Ishikawa (cell line): ENCODE measurements around the gene AEN.

ENCODE experiments used
- CEBPB ChIP-seq: IDR thresholded peaks from 2 replicates; pipeline ENCODE4 v1.6.1; 2012
- CREB1 ChIP-seq: IDR thresholded peaks from 2 replicates; pipeline ENCODE4 v1.6.1; 2012; ENCODE audit warnings: low read depth
- EGR1 ChIP-seq: IDR thresholded peaks from 2 replicates; pipeline ENCODE4 v1.6.1; 2012
- EP300 ChIP-seq: IDR thresholded peaks from 2 replicates; pipeline ENCODE4 v1.6.1; 2012; ENCODE audit warnings: borderline replicate concordance
- FOXM1 ChIP-seq: IDR thresholded peaks from 2 replicates; pipeline ENCODE4 v1.6.1; 2012; ENCODE audit warnings: low read depth, borderline replicate concordance
- NFIC ChIP-seq: IDR thresholded peaks from 2 replicates; pipeline ENCODE4 v1.6.1; 2012
- RAD21 ChIP-seq: IDR thresholded peaks from 2 replicates; pipeline ENCODE4 v1.6.1; 2012; ENCODE audit warnings: low read depth
- TAF1 ChIP-seq: IDR thresholded peaks from 2 replicates; pipeline ENCODE4 v1.6.1; 2012; ENCODE audit warnings: low read depth, mild to moderate bottlenecking
- TCF12 ChIP-seq: IDR thresholded peaks from 2 replicates; pipeline ENCODE4 v1.6.1; 2012; ENCODE audit warnings: low read depth
- TEAD4 ChIP-seq: IDR thresholded peaks from 2 replicates; pipeline ENCODE4 v1.6.1; 2012
- YY1 ChIP-seq: IDR thresholded peaks from 2 replicates; pipeline ENCODE4 v1.6.1; 2012; ENCODE audit warnings: low read depth
- ZBTB7A ChIP-seq: IDR thresholded peaks from 2 replicates; pipeline ENCODE4 v1.6.1; 2012; ENCODE audit warnings: low read depth
- TF ChIP-seq, protein P1 (sequence below): IDR thresholded peaks from 2 replicates; pipeline ENCODE4 v1.6.1; 2012
- TF ChIP-seq, protein P2 (sequence below): IDR thresholded peaks from 2 replicates; pipeline ENCODE4 v1.6.1; 2012
- TF ChIP-seq, protein P3 (sequence below): IDR thresholded peaks from 2 replicates; pipeline ENCODE4 v1.6.1; 2012; ENCODE audit warnings: low read depth, mild to moderate bottlenecking

AEN gene

DNA sequence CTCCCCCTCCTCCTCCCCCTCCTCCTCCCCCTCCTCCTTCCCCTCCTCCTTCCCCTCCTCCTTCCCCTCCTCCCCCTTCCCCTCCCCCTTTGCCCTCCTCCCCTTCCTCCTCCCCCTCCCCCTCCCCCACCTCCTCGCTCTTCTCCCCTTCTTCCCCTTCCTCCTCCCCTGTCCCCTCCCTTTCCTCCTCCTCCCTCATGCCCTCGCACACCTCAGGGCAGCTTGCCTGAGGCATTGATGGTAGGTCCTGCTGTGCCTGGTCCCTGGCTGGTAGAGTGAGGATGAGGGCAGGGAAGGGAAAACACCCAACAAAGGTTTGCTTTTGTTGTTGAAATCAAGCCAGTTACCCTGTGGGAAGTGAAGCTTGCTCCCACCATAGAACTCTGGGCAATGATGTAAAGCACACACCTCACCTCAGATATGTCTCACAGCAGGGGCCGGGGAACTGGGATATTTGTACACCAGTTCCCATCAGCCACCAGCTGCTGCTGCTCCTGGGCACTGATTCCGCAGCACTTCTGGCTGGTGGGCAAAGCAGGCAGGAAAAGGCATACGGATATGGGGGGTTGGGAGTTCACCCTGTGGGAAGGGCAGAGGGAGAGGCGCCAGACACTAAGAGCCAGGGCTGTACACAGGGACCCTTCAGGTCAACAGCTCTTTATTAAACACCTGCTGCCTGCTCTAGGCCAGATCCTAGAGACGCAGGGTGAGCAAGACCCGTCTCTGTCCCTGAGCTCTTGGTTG lies 31.5 kb downstream of the AEN start:
- TF ChIP-seq, protein P1, sequence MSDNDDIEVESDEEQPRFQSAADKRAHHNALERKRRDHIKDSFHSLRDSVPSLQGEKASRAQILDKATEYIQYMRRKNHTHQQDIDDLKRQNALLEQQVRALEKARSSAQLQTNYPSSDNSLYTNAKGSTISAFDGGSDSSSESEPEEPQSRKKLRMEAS: no peak
- TF ChIP-seq YY1 (no peak), EP300 (no peak), EGR1 (no peak), CREB1 (no peak), FOXM1 (no peak), TCF12 (no peak)
- TF ChIP-seq, protein P2, sequence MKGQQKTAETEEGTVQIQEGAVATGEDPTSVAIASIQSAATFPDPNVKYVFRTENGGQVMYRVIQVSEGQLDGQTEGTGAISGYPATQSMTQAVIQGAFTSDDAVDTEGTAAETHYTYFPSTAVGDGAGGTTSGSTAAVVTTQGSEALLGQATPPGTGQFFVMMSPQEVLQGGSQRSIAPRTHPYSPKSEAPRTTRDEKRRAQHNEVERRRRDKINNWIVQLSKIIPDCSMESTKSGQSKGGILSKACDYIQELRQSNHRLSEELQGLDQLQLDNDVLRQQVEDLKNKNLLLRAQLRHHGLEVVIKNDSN: no peak

DNA sequence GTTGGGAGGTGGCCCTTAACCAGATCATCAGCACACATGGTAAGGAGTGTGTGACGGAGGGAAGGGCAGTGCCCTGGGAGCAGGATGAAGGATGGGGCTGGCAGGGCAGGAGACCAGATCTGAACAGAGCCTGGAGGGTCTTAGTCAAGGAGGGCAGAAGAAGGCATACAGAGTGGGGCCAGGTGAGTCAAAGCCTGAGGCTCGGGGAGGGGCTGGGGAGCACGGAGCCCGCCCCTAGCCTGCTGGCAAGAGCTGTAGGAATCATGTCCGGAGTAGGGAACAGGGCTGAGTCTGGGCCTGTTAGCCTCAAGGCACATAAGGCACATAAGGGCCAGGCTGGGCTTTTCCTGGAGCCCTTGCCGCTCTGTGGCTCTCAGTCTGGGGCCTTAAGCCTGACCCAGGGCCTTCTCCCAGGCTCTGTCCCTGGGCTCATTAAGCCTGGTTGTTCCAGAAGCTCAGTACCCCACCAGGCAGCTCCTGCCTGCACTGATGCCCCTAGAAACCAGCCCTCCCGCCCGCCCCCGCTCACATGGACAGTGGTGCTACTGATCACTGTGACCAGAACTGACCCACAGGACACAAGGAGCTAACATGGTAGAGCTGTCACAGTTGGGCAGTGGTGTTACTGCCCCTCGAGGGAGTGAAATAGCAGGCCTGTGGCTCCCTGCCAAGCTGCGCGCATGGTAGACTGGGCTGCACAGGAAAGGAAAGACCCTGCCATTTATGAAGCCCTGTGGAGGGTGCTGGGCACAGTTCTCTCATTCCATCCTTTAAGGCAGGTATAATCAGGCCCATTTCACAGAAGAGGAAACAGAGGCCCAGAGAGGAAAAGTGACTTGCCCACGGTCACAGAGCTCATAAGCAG lies 32.3 kb downstream of the AEN start:
- TF ChIP-seq, protein P1: no peak
- TF ChIP-seq FOXM1 (no peak), CEBPB (no peak), TEAD4 (no peak), EGR1 (no peak), TAF1 (no peak), YY1 (no peak), TCF12 (no peak)
- TF ChIP-seq, protein P3, sequence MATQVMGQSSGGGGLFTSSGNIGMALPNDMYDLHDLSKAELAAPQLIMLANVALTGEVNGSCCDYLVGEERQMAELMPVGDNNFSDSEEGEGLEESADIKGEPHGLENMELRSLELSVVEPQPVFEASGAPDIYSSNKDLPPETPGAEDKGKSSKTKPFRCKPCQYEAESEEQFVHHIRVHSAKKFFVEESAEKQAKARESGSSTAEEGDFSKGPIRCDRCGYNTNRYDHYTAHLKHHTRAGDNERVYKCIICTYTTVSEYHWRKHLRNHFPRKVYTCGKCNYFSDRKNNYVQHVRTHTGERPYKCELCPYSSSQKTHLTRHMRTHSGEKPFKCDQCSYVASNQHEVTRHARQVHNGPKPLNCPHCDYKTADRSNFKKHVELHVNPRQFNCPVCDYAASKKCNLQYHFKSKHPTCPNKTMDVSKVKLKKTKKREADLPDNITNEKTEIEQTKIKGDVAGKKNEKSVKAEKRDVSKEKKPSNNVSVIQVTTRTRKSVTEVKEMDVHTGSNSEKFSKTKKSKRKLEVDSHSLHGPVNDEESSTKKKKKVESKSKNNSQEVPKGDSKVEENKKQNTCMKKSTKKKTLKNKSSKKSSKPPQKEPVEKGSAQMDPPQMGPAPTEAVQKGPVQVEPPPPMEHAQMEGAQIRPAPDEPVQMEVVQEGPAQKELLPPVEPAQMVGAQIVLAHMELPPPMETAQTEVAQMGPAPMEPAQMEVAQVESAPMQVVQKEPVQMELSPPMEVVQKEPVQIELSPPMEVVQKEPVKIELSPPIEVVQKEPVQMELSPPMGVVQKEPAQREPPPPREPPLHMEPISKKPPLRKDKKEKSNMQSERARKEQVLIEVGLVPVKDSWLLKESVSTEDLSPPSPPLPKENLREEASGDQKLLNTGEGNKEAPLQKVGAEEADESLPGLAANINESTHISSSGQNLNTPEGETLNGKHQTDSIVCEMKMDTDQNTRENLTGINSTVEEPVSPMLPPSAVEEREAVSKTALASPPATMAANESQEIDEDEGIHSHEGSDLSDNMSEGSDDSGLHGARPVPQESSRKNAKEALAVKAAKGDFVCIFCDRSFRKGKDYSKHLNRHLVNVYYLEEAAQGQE: no peak

DNA sequence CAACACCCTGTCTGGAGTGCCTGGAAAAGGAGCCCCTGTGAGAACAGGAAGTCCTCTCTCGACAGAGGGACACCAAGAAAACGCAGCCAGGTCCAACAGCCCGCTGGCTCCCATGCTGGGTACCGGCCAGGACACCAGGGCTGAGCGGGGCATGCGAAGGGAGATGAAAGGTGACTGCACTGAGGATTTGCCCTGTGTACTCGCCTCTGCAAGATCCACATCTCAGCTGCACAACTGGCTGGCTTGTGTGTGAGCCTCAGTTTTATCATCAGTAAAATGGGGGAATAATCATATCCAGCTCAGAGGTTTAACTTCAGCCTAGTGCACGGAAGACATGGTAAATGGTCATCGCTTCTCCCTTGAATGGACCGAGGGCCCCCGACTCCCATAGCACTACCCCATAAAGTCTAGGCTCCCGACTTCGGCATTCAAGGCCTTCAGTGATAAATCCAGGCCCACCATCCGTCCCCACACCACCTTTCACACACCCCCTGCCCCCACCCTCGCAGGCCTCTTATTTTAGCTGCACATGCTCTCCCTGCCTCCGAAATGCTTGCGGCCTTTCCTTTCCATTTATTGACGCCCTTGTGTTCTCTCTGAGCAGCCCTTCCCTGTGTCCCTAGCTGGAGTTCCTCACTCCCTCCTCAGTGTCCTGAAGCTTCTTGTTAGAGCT lies 33.4 kb downstream of the AEN start:
- TF ChIP-seq TCF12: no peak
- no peak for TF ChIP-seq YY1
- TF ChIP-seq EP300: no peak
- no peak for TF ChIP-seq FOXM1
- TF ChIP-seq CEBPB: no peak
- no peak for TF ChIP-seq EGR1
- TF ChIP-seq TAF1: no peak
- no peak for TF ChIP-seq ZBTB7A
- no peak for TF ChIP-seq NFIC
- TF ChIP-seq, protein P3: no peak

DNA sequence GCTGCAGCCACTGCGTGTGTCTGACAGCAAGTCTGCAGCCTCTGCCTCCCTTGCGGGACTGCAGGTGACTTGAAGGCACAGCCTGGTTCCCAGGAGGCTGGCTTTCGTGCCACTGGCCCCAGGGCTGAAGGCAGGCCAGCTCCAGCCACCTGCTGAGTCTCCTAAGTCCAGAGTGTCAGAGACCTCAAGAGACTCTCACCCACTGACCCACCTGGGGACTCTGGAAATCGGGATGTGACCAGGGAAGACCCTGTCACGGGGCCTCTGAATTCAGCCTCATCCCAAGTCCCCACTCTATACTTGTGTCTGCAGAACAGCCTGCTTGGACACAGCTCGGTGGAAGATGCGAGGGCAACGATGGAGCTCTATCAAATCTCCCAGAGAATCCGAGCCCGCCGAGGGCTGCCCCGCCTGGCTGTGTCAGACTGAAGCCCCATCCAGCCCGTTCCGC lies 34.0 kb downstream of the AEN start:
- no peak for TF ChIP-seq NFIC
- no peak for TF ChIP-seq CREB1
- TF ChIP-seq EP300: no peak
- no peak for TF ChIP-seq FOXM1
- TF ChIP-seq, protein P2: no peak
- TF ChIP-seq, protein P3: no peak
- TF ChIP-seq ZBTB7A: no peak
- no peak for TF ChIP-seq RAD21
- TF ChIP-seq EGR1: no peak
- TF ChIP-seq TAF1: no peak
- no peak for TF ChIP-seq TEAD4
- TF ChIP-seq TCF12: no peak
